GM19099 (cell line): ENCODE data around the gene ABCC6.
"Not testable (repeated sequence)": the region's sequence is repeated elsewhere in the genome, so short reads cannot be mapped to it uniquely, and the experiment has no call there.

ENCODE experiments used
- POLR2A ChIP-seq: IDR thresholded peaks from 3 replicates; pipeline ENCODE4 v1.6.1; 2011; ENCODE audit warnings: low read depth; ENCODE audit not compliant: insufficient read length; ENCODE audit errors: extremely low read depth

The ABCC6 gene

DNA sequence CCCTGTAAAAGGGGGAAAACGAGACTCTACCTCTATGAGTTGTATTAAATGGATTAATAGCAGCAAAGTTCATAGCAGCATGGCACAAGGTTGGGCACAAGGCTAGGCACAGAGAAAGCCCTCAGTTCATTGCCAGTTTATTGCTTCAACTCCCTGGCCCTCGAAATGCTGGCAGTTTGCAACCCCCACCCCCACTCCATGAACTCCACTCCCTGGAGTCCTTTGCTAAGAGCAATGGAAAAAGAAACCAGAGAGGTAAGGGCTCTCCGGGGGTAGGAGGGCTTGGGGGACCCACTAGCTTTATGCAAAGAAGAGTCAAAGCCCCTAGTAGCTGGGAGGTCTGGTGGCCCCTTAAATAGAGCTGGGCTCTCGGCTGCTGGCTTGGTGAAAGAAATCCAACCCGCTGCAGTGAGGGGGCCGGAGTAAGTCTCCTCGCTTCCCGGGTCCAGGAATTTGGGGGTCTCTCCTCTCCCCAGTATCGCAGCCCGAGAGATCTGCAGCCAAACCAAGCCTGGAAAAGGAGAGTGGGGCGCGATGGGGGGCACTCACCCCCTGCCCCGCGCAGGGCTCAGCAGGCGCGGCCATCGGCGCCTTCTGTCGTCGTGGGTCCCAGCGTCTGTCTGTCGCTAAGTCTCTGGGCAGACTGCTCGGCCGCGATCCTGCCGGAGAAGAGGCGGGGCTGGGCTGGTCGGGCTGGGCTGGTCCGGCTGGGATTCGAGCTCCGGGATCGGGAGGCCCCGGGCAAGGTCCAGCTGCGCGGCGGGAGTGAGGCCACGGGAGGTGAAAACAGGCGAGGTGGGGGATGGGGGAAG lies at the start of gene ABCC6:
Gene ABCC6, minus strand, starts transcription at position 645 of the 812 bp plus-strand sequence. Its CDS starts 60 bp downstream, at position 585.
- TF ChIP-seq POLR2A, result not testable (repeated sequence)

DNA sequence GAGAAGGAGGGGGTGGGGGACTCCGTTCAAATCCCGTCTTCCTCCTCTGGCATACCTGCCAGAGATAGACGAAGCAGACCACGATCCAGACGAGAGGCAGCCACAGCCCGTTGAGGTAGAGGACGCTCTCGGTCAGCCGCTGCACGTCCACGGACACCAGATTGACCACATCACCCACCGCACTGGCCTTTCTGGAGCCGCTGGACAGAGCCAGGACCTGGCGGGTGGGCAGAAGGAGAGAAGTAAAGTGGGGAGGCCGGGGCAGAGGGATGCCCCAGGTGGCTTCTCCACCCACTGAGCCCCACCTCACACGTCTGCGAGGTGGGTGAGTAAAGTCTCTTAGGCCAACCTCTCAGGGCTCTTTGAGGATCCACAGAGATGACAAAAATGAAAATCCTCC lies 25.3 kb downstream of the ABCC6 start:
- TF ChIP-seq POLR2A, result no peak

- no peak for TF ChIP-seq POLR2A
Observed at GRCh38 chr16:16197331-16197730, 26.0 kb downstream of the ABCC6 start.

DNA sequence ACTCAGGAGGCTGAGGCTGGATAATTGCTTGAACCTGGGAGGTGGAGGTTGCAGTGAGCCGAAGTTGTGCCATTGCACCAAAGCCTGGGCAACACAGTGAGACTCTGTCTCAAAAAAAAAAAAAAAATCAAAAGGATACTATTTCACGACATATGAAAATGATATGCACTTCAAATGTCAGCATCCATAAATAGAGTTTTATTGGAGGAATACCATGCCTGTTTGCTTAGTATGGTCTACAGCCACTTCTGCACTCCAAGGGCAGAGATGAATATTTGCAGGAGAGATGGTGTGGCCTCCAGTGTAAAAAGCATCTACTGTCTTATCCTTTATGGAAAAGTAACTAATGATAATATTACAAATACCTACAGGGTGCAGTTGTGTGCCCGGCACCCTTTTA lies 27.2 kb downstream of the ABCC6 start:
- no peak for TF ChIP-seq POLR2A

GRCh38 chr16:16191493-16192167 lies 31.7 kb downstream of the ABCC6 start:
- TF ChIP-seq POLR2A, result no peak

- TF ChIP-seq POLR2A, result no peak
Observed at GRCh38 chr16:16190546-16190945, 32.7 kb downstream of the ABCC6 start.

DNA sequence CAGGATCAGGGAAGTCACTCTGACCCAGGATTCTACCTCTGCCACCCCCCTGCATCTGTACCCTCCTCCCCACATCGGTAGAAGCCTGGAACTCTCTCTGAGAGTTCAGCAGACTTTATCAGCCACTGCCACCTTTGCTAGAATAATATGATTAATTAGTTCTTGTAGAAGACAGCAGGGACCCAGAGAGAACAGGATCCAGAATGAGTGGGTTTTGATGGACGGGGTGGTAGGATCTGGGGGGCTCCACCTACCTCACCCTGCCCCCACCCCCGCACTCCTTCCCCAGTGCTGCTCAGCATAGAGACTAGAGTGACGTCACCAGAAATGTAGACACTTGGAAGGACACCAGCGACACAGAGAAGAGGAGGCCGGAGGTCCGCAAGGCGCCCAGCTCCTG lies 33.5 kb downstream of the ABCC6 start:
- TF ChIP-seq POLR2A, result no peak

GRCh38 chr16:16188827-16189226 lies 34.5 kb downstream of the ABCC6 start:
- TF ChIP-seq POLR2A, result no peak

DNA sequence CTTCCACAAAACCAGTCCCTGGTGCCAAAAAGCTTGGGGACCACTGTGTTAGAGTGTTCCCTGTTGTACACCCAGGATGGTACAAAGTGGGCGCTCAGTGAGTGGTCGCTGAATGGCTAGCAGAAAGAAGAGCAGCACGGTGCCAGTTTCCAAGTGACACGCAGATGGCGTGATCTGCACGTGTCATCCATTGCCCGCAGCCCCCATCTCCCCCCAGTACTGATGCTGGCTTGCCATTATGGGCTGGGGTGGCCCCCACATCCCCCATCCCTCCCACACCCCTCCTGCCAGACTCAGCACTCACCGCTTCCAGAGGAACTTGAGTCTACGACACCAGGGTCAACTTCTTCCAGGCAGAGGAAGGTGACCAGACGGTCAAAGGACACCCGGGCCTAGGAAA lies 36.5 kb downstream of the ABCC6 start:
- no peak for TF ChIP-seq POLR2A

DNA sequence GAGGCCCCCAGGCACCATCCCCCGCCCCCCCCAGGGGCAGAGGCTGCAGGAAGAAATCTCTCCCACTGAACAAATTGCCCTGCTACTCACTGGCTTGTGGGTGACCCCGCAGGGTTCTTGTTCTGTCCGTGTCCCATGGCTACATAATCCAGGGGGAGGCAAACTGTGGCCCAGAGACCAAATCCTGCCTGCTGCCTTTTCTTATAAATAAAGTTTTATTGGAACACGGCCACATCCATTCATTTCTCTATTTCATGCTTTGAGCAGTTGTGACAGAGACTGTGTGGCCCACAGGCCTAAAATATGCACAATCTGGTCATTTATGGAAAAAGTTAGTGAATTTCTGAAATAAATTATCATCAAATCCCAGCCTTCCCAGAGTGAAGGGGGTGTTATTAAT lies 38.2 kb downstream of the ABCC6 start:
- no peak for TF ChIP-seq POLR2A

DNA sequence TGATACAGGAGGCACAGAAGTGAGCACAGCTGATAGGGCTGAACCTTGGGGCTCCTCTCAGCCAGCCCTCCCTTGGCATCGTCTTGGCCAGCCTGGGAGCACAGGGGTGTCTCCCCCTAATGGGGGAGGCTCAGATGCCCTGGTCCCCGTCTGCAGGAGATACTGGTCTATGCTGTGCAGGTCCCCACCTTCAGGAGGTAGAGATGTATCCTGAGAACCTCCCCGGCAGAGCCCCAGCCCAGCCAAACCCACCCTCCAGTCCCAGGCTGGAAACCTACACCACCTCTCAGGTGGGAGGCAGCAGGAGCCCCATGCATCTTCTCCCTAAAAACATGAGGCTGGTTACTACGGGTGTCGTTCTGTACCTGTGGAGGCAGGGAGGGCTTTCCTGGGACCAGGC lies 38.7 kb downstream of the ABCC6 start:
- TF ChIP-seq POLR2A, result no peak

DNA sequence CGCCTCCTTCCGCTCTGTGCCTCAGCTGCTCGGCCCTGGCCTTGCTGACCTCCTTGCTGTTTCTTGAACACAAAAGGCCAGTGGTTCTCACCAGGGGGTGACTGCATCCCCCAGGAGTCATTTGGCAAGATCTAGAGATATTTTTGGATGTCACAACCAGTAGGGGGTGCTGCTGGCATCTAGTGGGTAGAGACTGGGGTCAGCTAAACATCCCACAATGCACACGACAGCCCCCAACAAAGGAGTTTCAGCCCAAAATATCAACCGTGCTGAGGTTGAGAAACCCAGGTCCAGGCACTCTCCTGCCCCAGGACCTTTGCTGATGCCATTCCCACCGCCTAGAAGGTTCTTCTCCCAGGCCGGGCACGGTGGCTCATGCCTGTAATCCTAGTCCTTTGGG lies 39.7 kb downstream of the ABCC6 start:
- no peak for TF ChIP-seq POLR2A

- no peak for TF ChIP-seq POLR2A
Observed at GRCh38 chr16:16182918-16183317, 40.4 kb downstream of the ABCC6 start.

- no peak for TF ChIP-seq POLR2A
Observed at GRCh38 chr16:16178455-16179162, 44.7 kb downstream of the ABCC6 start.

DNA sequence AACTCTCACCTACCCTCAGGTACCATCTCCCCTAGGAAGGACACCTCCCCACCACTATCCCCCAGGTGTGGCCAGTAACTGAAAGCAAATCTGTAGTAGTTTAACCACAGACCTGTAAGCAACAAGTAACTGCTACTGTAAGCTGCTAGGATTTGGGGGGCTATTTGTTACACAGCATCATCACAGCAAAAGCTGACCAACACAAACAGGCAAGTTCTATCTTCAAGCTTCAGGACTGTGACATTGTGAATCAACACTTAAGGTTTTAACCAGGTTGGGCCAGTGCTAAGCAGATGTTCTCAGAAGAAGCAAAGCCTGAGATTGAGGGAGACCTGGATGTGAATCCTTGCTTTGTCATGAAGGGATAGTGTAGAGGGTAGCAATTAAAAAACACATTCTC lies 47.0 kb downstream of the ABCC6 start:
- no peak for TF ChIP-seq POLR2A

GRCh38 chr16:16175296-16175695 lies 48.0 kb downstream of the ABCC6 start:
- TF ChIP-seq POLR2A, result no peak

- no peak for TF ChIP-seq POLR2A
Observed at GRCh38 chr16:16172991-16173390, 50.3 kb downstream of the ABCC6 start.
